ENCODE measurements around the gene ZFYVE26. TPM values are rescaled to one million over a fixed set of nuclear protein-coding genes. Genes with fewer than 3 reads are reported as not detected.

ZFYVE26 gene
- 3.7 TPM for polyA plus RNA-seq

DNA sequence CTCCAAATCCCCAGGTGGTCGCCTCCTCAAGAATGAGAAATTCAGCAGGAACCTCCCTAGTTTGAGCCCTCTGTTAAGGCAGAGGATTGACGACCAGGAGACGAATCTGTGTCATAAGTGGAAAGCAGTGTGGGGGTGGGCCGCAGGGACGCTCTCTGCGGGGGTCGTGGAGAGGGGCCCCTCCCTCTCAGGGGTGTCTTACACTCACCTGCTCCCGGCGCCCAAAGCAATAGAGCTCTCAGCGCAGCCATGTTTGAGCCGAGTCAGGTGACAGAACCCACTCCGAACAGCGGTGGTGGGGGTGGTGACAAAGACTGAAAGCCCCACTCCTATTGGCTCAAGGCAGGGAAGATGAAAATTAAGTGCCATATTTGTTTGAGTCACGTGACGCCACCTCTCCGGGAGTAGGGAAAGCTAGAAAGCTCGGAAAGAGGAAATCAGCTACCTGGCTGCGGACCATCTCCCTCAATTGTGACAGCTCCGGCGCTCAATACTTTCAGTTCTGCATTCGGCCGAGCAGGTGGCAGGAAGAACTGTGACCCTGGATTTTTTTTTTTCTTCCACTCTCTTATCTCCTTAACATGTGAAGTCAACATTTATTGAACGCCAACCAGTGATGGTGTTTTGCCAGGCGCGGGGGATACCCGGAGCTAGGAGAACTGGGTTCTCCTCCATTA, at the start of gene ZFYVE26:
Gene ZFYVE26 (minus strand): TSS at position 265 of the 677 bp plus-strand sequence. CDS start 627 bp downstream, outside the sequence.
- H3K9me3 Mint-ChIP-seq: no peaks in the 10 kb centered on the region
- peak within 1 kb of the TSS; percentile 94 to 99 (median 96) for H3K4me3 Mint-ChIP-seq
- peaks cover 28 to 45% (median 43%) of the 10 kb centered on the region in 3 donors for H3K4me1 Mint-ChIP-seq
- H3K27me3 Mint-ChIP-seq: no peaks in the 10 kb centered on the region
- peaks cover 5% of the 10 kb centered on the region for H3K36me3 Mint-ChIP-seq
- peak within 1 kb of the TSS; percentile 84 to 98 (median 95) for H3K27ac Mint-ChIP-seq

DNA sequence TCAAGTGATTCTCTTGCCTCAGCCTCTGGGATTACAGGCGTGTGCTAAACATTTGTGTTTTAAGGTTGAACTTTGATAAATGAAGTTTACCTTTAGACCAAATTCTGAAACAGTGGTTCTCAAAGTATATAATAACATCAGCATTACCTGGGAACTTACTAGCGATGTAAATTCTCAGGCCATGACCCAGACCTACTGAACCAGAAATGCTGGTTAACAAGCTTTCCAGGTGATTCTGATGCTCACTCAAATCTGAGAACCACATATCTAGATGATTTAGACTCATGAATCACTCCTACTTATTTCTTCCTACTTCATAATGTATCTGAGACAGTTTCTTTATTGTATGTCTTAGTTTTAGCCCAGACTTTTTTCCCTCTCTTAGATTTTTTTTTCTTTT, 46.8 kb upstream of the ZFYVE26 start:
- Mint-ChIP-seq H3K36me3 (peaks cover 9% of the 10 kb centered on the region), H3K4me3 (no peak overlapping the region), H3K27me3 (no peaks in the 10 kb centered on the region), H3K9me3 (peaks cover 0 to 2% (median 0%) of the 10 kb centered on the region in 3 donors), H3K4me1 (peaks cover 0 to 2% (median 0%) of the 10 kb centered on the region in 3 donors), H3K27ac (no peak overlapping the region)

DNA sequence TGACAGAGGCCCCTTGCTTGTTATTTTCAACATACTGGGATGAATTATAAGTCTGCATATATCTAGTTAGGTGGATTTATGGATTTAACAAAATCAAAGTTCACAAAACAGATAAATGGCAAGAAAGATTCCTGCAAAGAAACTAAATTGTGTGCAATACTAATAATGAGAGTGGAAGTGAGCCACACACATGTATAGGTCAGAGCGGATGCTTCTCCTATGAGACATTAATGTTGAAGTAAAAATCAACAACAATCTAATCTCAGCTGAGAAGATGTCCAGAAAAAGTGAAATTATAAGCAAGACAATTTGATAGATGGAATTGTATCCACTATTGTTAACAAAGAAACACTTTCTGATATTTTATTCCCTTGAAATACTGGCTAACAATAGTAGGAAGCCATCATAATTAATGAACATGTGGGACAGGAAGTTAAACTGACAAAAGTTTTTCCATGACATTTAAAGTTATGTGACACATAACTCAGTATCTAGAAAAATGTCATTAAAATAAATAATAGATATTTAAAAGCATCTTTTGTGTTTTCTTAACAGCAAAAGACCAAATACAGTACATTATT, 42.9 kb upstream of the ZFYVE26 start:
- peaks cover 0 to 2% (median 0%) of the 10 kb centered on the region in 3 donors for H3K4me1 Mint-ChIP-seq
- no peaks in the 10 kb centered on the region for H3K27me3 Mint-ChIP-seq
- peaks cover 4% of the 10 kb centered on the region for H3K36me3 Mint-ChIP-seq
- no peak overlapping the region for H3K27ac Mint-ChIP-seq
- H3K4me3 Mint-ChIP-seq: no peak overlapping the region
- no peaks in the 10 kb centered on the region for H3K9me3 Mint-ChIP-seq

DNA sequence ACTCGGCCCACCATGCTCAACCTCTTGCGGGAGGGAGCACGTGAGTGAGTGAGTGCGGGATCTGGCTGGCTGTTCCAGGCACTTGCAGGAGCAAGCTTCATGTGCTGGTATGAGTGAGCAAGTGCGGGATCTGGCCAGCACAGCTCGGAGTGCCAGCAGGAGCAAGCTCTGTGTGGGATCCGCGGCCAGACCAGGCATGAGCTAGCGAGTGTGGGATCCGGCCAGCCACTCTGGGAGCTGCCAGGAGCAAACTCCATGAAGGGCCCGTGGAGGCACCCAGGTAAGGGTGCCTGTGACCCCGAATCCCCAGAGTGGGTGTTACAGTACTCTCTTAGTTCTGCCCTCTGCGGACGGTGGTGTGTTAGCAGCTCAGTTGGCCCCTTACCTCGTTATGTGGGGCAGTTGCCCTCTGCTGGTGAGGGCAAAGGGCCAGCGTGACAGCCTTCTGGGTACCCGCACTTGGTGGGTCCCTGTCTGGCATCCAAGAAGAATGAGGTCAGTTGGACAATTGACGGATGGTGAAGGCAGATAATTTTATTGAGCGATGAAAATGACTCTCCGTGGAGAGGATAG, 41.5 kb upstream of the ZFYVE26 start:
- peaks cover 3 to 6% (median 6%) of the 10 kb centered on the region in 3 donors for H3K4me1 Mint-ChIP-seq
- peaks cover 3% of the 10 kb centered on the region for H3K36me3 Mint-ChIP-seq
- no peak overlapping the region for H3K4me3 Mint-ChIP-seq
- H3K9me3 Mint-ChIP-seq: no peaks in the 10 kb centered on the region
- no peak overlapping the region for H3K27ac Mint-ChIP-seq
- no peaks in the 10 kb centered on the region for H3K27me3 Mint-ChIP-seq

DNA sequence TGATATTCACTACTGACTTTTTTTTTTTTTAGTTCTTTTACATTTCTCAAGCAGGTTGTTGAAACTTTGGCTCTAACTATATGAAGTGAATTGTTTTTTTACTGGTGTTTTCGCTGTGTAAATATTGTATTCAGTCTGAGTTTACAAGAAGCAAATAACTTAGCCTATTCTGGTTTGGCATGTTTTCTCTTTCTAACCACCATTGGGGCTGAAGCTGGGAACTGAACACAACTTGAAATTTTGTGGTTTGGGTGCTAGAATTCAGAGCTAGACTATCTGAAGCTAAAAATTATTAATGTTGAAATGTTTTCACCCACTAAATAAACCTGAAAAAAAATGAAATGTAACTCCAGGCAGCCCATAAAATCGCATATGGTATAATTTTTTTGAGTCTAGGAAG, 40.4 kb upstream of the ZFYVE26 start:
- H3K9me3 Mint-ChIP-seq: no peaks in the 10 kb centered on the region
- H3K27ac Mint-ChIP-seq: no peak overlapping the region
- H3K4me1 Mint-ChIP-seq: peaks cover 3 to 6% (median 6%) of the 10 kb centered on the region in 3 donors
- peaks cover 3% of the 10 kb centered on the region for H3K36me3 Mint-ChIP-seq
- no peak overlapping the region for H3K4me3 Mint-ChIP-seq
- H3K27me3 Mint-ChIP-seq: no peaks in the 10 kb centered on the region

DNA sequence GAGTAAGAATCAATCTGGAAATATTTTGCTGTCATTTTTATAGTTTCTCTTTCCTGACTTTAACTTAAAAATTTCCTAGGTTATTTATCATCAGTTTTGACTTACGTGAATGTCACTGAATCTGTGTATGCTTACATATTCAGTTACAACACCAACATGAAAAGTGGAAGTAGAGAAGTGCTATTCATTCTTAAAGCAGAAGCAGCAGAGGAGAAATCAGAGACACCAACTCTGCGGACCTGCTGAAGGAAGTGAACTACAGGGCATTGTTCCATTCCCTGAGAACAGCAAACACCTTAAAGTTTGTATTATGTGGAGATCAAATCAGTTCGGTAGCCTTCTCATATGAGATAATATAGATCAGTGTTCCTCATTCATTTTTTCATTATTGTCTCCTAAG, 37.3 kb upstream of the ZFYVE26 start:
- no peak overlapping the region for H3K27ac Mint-ChIP-seq
- no peaks in the 10 kb centered on the region for H3K9me3 Mint-ChIP-seq
- H3K36me3 Mint-ChIP-seq: peaks cover 8% of the 10 kb centered on the region
- no peak overlapping the region for H3K4me3 Mint-ChIP-seq
- H3K27me3 Mint-ChIP-seq: no peaks in the 10 kb centered on the region
- peaks cover 6 to 10% (median 8%) of the 10 kb centered on the region in 3 donors for H3K4me1 Mint-ChIP-seq

DNA sequence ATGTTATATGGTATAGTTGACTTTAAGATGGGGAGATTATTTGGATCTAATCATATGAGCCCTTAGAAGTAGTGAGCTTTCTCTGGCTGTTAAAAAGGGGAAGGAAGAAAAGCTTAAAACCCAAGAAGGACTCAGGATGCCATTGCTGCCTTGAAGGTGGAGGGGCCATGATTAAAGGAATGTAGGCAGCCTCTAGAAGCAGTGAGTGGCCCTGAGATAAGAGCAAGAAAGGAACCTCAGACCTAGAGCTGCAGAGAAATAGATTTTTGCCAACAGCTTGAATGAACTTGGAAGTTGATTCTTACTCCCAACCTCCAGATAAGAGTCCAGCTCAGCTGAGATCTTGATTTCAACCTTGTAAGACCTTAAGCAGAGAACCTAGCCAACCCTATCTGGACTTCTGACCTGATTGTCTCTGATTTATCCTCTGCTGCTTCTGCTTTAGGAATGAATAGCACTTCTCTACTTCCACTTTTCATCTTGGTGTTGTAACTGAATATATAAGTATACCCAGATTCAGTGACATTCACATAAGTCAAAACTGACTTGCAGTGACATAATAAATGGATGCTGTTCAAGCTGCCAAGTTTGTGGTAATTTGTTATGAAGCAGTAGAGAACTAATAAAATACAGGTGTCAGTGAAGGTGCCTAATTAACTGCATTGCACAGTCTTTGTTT, 36.7 kb upstream of the ZFYVE26 start:
- Mint-ChIP-seq H3K27me3 (no peaks in the 10 kb centered on the region), H3K9me3 (peaks cover 0 to 1% (median 0%) of the 10 kb centered on the region in 3 donors), H3K27ac (no peak overlapping the region), H3K4me1 (peaks cover 6 to 10% (median 8%) of the 10 kb centered on the region in 3 donors), H3K36me3 (peaks cover 8% of the 10 kb centered on the region), H3K4me3 (no peak overlapping the region)

DNA sequence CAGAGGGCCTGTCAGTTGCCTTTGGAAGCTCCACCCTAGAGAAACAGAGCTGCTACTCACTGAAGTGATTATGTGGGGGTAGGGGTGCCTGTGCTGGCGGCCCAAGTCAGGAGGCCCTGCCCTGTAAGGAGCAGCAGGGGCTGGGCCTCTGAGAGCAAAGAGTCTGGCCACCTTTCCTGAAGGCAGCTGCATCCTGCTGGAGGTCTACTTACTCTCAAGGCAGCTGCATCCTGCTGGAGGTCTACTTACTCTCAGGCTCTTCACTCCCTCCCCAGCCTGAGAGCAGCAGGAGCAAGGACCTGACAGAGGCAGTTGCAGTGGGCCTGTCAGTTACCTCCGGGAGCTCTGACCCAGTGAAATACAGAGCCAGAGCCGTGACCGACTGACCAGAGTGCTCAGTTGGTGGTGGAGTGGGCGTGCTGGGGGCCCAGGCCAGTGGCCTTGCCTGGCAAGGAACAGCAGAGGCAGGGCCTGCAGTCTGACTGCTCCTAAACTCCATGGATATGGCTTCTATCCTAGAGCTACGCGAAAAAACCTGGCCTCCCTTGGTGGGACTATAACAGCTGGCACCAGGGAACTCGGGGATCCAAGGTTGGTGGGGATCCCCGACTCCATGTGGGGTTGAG, 35.5 kb upstream of the ZFYVE26 start:
- Mint-ChIP-seq H3K27me3 (no peaks in the 10 kb centered on the region), H3K36me3 (peaks cover 15% of the 10 kb centered on the region), H3K4me1 (peaks cover 6 to 10% (median 8%) of the 10 kb centered on the region in 3 donors), H3K27ac (no peak overlapping the region), H3K9me3 (peaks cover 0 to 3% (median 1%) of the 10 kb centered on the region in 3 donors), H3K4me3 (no peak overlapping the region)

DNA sequence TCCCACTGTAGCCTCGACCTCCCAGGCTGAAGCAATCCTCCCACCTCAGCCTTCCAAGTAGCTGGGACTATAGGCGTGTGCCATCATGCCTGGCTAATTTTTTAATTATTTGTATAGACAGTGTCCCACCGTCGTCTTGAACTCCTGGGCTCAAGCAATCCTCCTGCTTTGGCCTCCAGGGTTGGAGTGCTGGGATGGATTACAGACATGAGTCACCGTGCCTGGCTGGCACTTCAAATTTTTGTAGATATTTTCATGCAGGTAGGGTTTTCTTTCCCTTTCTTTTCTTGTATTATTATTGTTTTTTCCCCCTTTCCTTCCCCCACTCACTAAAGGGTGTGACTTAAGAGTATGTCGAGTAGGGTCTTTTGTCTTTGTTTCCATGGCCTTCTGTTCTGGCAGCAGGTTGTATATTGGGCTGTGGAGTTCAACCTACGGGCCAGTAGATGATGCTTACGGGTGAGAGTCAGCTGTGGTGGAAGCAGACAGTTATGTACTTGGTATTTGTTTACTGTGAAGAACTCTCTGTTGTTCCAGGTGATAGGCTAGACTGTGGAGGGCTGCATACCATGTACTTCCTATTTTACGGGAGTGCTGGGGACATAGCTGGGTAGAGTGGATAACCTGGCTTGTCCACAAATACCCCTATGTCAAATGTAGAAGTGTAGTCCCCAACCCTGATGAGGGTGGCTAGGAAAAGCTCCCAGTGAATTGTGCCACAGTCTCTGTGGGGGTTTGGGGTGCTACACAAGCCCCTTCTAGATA, 33.9 kb upstream of the ZFYVE26 start:
- peaks cover 6 to 10% (median 8%) of the 10 kb centered on the region in 3 donors for H3K4me1 Mint-ChIP-seq
- no peak overlapping the region for H3K4me3 Mint-ChIP-seq
- peaks cover 16% of the 10 kb centered on the region for H3K36me3 Mint-ChIP-seq
- H3K9me3 Mint-ChIP-seq: peaks cover 0 to 3% (median 1%) of the 10 kb centered on the region in 3 donors
- H3K27me3 Mint-ChIP-seq: no peaks in the 10 kb centered on the region
- no peak overlapping the region for H3K27ac Mint-ChIP-seq

DNA sequence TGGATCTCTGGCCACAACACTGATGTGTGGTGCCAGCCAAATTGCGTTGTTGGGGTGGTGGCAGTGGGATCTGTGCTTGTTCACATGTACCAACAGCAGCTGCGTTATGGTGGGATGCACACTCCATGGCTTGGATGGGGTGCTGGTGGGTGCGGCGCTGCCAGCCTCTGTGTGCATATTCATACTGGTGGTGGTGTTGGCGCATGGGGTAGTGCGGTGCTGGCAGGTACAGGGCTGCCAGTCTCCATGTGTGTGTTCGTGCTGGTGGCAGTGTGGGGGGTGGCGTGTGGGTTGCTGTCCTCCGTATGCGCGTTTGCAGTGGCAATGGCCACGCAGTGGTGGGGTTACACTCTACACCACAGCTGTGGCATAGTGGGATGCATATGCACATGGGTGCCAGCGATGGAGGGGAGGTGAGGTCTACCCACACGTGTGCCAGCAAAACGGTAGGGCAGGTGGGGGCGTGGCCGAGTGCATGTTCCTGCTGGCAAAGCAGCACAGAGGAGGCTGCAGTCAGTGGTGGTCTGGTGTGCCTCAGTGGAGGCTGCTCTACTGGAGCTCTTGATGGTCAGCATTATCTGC, 29.7 kb upstream of the ZFYVE26 start:
- peaks cover 1 to 4% (median 3%) of the 10 kb centered on the region in 3 donors for H3K9me3 Mint-ChIP-seq
- H3K4me1 Mint-ChIP-seq: peaks cover 0 to 13% (median 11%) of the 10 kb centered on the region in 3 donors
- H3K4me3 Mint-ChIP-seq: no peak overlapping the region

DNA sequence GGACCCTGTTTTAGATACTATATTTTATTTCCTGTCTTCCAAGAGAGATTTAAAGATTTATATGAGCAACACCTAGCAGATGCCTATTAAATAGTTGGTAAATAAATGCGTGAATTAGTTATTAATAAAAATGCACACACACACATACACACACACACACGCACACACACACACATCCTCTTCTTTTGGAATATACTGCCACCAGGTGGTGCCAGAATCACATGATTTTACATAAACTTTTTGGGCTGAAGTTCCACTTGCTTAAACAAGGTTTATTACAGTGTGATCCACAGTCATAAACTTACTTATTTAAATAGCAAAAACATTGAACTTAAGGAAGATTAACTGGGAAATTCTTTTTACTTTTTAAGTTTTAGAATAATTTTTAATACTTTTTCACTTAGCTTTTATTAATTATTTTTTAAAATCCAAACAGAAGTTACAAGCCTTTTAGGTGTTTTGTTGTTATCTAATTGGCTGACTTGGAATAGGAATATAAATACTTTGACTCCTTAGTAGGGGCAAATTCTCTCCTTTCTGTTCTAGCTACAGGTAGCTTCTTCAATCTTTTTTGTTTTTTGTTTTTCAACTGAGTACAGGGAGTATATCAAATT, 20.7 kb upstream of the ZFYVE26 start:
- no peaks in the 10 kb centered on the region for H3K27me3 Mint-ChIP-seq
- H3K36me3 Mint-ChIP-seq: no peaks in the 10 kb centered on the region
- H3K27ac Mint-ChIP-seq: peak overlapping the region; percentile 14 to 29 (median 22)
- no peaks in the 10 kb centered on the region for H3K9me3 Mint-ChIP-seq
- H3K4me1 Mint-ChIP-seq: peaks cover 2 to 5% (median 3%) of the 10 kb centered on the region in 3 donors
- no peak overlapping the region for H3K4me3 Mint-ChIP-seq

More for the DNA sequence above, 29.7 kb upstream of the ZFYVE26 start:
- H3K36me3 Mint-ChIP-seq: peaks cover 18% of the 10 kb centered on the region
- no peaks in the 10 kb centered on the region for H3K27me3 Mint-ChIP-seq
- no peak overlapping the region for H3K27ac Mint-ChIP-seq

DNA sequence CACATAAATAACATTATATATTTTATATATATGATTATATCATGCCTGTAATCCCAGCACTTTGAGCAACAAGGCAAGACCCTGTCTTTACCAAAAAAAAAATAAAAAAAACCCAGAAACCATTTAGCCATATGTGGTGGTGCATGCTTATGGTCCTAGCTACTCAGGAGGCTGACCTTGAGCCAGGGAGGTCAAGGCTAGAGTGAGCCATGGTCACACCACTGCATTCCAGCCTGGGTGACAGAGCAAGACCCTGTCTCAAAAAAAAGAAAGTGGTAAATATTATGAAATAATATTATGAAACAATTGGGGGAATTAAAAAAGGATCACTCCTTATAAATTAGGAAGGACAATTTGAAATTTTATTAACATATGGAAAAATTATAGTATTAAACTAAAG, 19.2 kb upstream of the ZFYVE26 start:
- H3K4me3 Mint-ChIP-seq: no peak overlapping the region
- no peak overlapping the region for H3K27ac Mint-ChIP-seq
- peaks cover 1% of the 10 kb centered on the region for H3K36me3 Mint-ChIP-seq
- H3K4me1 Mint-ChIP-seq: peaks cover 0 to 5% (median 2%) of the 10 kb centered on the region in 3 donors
- no peaks in the 10 kb centered on the region for H3K27me3 Mint-ChIP-seq
- H3K9me3 Mint-ChIP-seq: no peaks in the 10 kb centered on the region

DNA sequence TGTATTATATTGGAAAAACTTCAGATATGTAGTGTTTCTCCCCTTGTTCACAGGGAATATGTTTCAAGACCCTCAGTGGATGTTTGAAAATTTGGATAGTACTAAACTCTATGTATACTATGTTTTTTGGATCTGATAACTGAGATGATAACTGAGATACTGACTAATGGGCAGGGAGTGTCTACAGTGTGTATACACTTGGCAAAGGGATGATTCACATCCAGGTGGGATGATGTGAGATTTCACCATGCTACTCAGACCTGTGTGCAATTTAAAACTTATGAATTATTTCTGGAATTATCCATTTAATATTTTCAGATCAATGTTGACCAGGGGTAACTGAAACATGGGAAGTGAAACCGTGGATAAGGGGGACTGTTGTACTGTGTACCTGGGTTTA, 17.0 kb upstream of the ZFYVE26 start:
- Mint-ChIP-seq H3K27ac (peak overlapping the region in 1 of 3 donors; percentile 50), H3K4me3 (no peak overlapping the region), H3K4me1 (peaks cover 0 to 5% (median 2%) of the 10 kb centered on the region in 3 donors), H3K27me3 (no peaks in the 10 kb centered on the region), H3K9me3 (no peaks in the 10 kb centered on the region), H3K36me3 (peaks cover 9% of the 10 kb centered on the region)

Measured in IgD-negative memory B cell (primary cell).